SW 1271 (cell line): ENCODE measurements around the gene ZNF608.

ENCODE experiments used
- DNase-seq, 2 experiments: peaks; one replicate each; lab custom pipeline; 2025; lab: John Stamatoyannopoulos, UW

Gene ZNF608

DNA sequence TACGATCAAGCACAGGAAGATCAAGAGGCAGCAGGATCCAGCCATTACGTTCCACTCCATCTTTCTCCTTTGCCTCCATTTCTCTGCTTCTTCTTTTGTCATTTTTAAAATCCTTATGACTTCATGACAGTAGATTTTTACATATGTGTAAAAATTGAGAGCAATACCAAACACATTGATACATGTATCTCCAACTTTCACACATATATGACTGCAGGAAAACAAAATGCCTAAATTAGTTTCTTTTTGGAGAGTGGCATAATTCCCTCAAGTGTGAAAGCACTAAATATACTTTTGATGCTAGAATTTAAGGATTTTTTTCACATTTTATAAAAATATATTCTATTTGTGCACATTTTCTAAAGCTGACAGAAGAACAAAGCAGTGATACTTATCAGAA, 8.6 kb upstream of the ZNF608 start:
- no peak for DNase-seq

DNA sequence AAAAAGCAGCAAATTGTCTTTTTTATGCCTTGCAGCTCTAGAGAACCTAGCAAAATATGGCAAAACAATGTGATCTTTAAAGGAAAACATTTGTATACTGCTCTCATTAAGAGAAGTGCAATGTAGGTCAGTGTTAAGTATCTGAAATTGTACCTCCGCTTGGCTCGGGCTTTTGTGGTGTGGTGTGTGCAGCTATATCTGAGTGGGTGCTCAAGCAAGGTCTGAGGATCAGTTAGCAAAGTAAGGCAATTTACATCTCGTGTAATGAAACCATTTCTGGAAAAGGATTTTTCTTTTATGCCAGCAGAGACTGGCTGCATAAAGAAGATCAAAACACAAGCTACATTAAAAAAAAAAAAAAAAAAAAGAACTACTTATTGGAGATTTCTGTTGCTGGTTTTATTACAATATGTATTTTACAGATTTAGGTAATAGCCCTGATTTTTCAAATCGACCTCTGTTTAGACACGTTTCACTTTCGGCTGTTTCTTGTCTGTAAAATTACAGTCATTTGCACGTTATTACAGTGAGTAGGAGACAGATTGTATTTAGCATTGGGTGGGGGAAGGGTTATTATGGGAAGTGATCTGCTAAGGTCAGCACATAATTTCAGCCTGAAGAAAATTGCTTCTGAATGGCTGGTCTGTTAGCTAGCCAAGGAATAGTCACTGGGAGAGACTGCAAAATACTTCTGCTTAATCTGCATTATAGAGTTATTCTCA, 7.9 kb upstream of the ZNF608 start:
- DNase-seq, result no peak

GRCh38 chr5:124752854-124753720, 6.6 kb upstream of the ZNF608 start:
- DNase-seq, result no peak

- no peak for DNase-seq
Observed at GRCh38 chr5:124751031-124751430, 4.6 kb upstream of the ZNF608 start.

DNA sequence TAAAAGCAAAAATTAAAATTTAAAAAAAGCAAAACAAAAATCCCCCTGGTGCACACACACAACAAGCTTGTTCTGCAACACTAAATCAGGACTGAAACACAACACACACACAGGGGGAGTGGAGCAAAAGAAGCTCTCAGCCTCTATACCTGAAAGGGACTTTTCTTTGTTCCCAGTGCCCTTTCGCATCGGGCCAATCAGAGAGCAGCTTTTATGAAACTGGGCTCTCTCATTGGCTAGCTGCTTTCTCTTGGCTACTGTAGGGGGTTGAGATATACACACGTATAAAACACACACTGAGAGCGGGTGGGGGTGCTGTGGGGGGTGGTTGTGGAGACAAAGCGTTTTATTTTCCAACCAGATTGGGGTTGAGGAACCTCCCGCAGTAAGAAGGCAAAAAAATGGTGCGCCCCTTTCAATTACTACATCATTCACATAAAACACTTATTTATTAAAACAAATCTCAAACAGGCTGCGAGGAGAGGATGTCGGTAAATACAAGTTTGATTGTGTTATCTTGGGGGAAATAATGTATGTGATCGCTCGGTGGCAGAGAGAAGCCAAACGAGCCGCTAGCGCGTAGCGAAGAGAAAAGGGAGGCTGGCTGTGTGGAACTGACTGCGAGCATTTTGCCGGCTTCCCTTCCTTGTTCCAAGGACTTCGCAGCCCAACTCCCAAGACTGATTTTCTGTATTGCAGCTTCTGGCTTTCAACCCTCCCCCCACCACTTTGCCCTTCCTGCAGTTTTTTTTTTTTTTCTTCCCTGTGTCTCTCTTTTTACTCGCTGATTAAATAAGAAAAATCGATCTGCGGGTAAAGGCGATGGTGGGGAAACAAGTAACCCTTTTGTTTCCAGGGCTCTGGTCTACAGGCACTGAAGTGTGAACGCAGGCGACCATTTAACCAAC, 2.5 kb upstream of the ZNF608 start:
- no peak for DNase-seq

GRCh38 chr5:124747791-124748686, 1.6 kb upstream of the ZNF608 start:
- no peak for DNase-seq

DNA sequence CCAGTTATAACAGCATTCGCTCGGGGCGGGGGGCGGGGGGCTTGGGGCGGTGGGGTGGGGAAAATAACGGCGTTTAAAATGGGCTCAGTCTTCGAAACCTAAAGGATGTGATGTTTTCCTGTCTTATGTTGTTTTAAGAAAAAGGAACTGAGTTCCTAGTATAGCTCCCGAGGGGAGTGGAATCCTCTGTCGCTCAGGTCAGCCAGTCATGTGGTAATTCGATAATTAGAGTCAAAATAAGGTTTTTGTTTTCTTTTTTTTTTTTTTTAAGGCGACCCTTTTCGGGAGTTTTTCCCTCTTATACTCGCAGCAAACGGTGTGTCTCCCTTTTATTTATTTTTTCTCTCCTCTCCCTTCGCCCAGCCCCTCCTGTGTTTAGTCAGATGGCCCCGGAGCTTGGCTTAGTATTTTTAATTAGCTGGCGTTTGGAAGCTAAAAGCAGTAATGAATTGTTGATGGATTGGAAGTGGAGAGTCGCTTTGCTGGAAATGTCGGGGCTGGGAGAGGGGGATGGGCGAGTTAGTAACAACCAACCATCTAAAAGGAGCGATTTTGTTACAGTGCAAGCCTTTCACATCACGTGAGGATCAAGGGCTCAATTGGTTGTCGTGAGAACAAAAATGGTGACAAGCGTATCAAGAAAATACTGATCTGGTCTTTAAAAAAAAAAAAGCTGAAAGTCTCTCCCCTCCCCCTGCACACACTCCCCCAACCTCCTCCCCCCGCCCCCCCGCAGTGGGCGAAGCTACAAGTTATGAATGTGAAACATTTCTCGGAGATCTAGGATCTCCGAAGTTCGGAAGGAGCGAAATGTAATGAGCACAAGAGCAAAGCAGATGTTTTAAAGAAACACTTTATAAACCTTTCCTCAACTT, 714 bp upstream of the ZNF608 start:
- no peak for DNase-seq

GRCh38 chr5:124745007-124745927, 1.2 kb downstream of the ZNF608 start:
- DNase-seq, result no peak

DNA sequence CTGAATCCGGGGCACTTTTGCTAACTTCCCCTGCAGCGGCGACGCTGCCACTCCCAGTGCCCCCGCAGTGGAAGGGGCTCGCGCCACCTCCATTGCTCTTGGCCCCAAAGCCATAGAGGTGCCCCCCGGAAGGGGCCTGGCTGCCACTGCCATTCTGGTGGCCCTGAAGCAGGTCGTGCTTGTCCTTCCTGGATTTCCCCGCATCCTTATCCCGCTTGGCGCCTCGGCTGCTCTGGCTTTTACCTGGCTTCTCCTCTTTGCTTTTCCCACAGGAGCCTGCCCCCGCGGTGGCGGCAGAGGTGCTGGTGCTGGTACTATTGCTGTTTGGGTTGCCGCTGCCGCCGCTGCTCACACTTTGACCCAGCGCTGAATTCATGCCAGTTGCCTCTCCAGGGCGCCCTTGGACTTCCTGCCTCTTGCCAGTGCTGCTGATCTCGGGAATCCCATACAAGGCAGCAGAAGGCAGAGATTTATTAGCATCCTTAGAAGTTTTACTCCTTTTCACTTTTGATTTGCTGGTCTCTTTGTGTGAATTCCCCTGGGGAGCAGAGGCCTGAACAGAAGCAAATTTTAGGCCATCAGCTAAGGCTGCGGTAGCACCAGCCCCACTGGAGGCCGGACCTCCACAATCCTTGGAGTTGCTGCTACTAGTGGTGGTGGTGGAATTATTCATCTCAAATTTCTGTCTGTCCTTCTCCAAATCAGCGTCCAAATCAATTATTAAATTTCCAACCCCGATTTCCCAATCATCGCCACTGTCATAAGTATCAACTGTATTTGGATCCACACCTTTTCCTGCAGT, 2.1 kb downstream of the ZNF608 start:
- no peak for DNase-seq

- no peak for DNase-seq
Observed at GRCh38 chr5:124743602-124744169, 2.8 kb downstream of the ZNF608 start.

GRCh38 chr5:124742983-124743601, 3.3 kb downstream of the ZNF608 start:
- DNase-seq, result no peak

GRCh38 chr5:124742521-124742920, 3.9 kb downstream of the ZNF608 start:
- no peak for DNase-seq

- no peak for DNase-seq
Observed at GRCh38 chr5:124741711-124742496, 4.5 kb downstream of the ZNF608 start.

- DNase-seq, result no peak
Observed at GRCh38 chr5:124740991-124741583, 5.4 kb downstream of the ZNF608 start.

- DNase-seq, result no peak
Observed at GRCh38 chr5:124740071-124740470, 6.4 kb downstream of the ZNF608 start.

DNA sequence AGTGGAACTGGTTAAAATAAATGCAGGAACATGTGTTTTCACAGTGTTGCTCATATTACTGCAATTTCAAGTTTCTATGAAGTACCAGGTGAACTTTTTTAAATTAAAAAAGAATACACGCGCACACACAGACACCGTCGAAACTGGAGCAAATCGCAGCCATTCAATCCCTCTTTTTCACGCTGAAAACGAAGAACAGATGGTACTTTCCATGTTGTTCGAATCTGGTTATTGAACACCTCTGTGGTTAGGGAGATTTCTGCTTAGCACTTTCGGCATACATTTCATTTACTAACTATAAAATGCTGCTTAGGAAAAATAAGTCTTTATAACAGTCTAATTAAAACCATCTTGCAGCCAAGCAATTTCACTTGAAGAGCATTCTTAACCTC, 6.8 kb downstream of the ZNF608 start:
- DNase-seq, result no peak
